ENCODE data around the gene KRTDAP. TPM values are rescaled to one million over a fixed set of nuclear protein-coding genes. Genes with fewer than 3 reads are reported as not detected.

The KRTDAP gene
- total RNA-seq, 2 donors from 2014 or later = not detected

- Mint-ChIP-seq H3K4me3 (no peak overlapping the region), H3K9me3 (no peaks in the 10 kb centered on the region), H3K27me3 (no peaks in the 10 kb centered on the region), H3K27ac (no peak overlapping the region), H3K4me1 (peaks cover 38% of the 10 kb centered on the region), H3K36me3 (ENCODE audit: low read depth) (no peaks in the 10 kb centered on the region)
- no peak for ATAC-seq (replicated peaks)
These were observed 30.7 kb downstream of the KRTDAP start for GRCh38 chr19:35459414-35460082.

GRCh38 chr19:35458731-35459391 lies 31.4 kb downstream of the KRTDAP start:
- no peaks in the 10 kb centered on the region for H3K36me3 Mint-ChIP-seq (ENCODE audit: low read depth)
- no peaks in the 10 kb centered on the region for H3K9me3 Mint-ChIP-seq
- H3K27ac Mint-ChIP-seq = no peak overlapping the region
- H3K27me3 Mint-ChIP-seq = no peaks in the 10 kb centered on the region
- no peak overlapping the region for H3K4me3 Mint-ChIP-seq
- H3K4me1 Mint-ChIP-seq = peaks cover 38% of the 10 kb centered on the region
- ATAC-seq (replicated peaks) = no peak

DNA sequence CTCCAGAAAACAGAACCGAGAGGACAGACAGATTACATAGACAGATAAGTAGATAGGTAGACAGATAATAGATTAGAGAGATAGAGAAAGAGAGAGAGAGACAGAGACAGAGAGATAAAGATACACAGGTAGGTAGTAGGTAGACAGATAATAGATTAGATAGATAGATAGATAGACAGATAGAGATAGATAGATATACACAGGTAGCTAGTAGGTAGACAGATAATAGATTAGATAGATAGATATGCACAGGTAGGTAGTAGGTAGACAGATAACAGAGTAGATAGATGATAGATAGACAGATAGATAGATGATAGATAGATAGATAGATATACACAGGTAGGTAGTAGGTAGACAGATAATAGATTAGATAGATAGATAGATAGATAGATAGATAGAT lies 32.1 kb downstream of the KRTDAP start:
- H3K4me1 Mint-ChIP-seq = peaks cover 40% of the 10 kb centered on the region
- H3K9me3 Mint-ChIP-seq = no peaks in the 10 kb centered on the region
- no peak overlapping the region for H3K27ac Mint-ChIP-seq
- ATAC-seq (replicated peaks) = no peak
- no peak overlapping the region for H3K4me3 Mint-ChIP-seq
- no peaks in the 10 kb centered on the region for H3K36me3 Mint-ChIP-seq (ENCODE audit: low read depth)
- H3K27me3 Mint-ChIP-seq = no peaks in the 10 kb centered on the region

DNA sequence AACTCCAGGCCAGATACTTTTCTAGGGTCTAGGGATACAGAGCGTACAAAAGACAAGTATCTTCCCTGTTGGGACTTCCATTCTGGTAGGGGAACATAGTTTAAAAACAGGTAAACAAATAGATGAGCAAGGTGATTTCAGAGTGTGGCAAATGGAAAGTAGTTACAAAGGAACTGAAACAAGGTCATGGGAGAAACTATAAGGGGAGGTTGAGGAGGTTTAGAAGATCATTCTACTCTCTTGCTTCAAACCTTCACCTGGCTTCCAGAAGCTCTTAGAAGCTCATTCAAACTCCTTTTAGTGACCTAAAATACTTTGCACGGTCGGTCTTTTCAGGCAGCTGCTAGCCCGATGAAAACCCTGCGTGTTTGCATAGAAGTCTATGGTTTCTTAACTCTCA lies 33.1 kb downstream of the KRTDAP start:
- Mint-ChIP-seq H3K27me3 (no peaks in the 10 kb centered on the region), H3K36me3 (ENCODE audit: low read depth) (no peaks in the 10 kb centered on the region), H3K4me3 (peak overlapping the region; percentile 11), H3K9me3 (no peaks in the 10 kb centered on the region), H3K27ac (peak overlapping the region; percentile 51), H3K4me1 (peaks cover 38% of the 10 kb centered on the region)
- ATAC-seq (replicated peaks) = peak; percentile 35

GRCh38 chr19:35455616-35456201 lies 34.6 kb downstream of the KRTDAP start:
- peaks cover 43% of the 10 kb centered on the region for H3K4me1 Mint-ChIP-seq
- no peaks in the 10 kb centered on the region for H3K27me3 Mint-ChIP-seq
- H3K36me3 Mint-ChIP-seq (ENCODE audit: low read depth) = no peaks in the 10 kb centered on the region
- H3K4me3 Mint-ChIP-seq = no peak overlapping the region
- no peak for ATAC-seq (replicated peaks)
- no peak overlapping the region for H3K27ac Mint-ChIP-seq
- no peaks in the 10 kb centered on the region for H3K9me3 Mint-ChIP-seq

DNA sequence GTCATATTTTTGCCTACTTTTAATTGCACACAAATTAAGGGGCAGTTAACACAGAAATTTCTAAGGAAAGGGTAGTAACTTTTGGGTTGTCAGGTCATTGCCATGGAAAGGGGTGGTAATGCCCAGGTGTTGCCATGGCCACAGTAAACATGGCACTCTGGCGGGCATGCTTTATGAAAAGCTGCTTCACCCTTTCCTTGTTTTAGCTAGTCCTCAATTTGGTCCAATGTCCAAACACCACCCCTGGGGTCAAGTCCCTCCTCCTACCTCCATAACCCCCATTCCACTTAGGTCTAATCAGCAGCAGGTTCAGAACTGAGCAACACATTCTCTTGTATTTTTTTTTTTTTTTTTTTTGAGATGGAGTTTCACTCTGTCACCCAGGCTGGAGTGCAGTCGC lies 35.6 kb downstream of the KRTDAP start:
- Mint-ChIP-seq H3K36me3 (ENCODE audit: low read depth) (no peaks in the 10 kb centered on the region), H3K4me3 (no peak overlapping the region), H3K27ac (no peak overlapping the region), H3K4me1 (peaks cover 47% of the 10 kb centered on the region), H3K9me3 (no peaks in the 10 kb centered on the region), H3K27me3 (no peaks in the 10 kb centered on the region)
- ATAC-seq (replicated peaks) = no peak

DNA sequence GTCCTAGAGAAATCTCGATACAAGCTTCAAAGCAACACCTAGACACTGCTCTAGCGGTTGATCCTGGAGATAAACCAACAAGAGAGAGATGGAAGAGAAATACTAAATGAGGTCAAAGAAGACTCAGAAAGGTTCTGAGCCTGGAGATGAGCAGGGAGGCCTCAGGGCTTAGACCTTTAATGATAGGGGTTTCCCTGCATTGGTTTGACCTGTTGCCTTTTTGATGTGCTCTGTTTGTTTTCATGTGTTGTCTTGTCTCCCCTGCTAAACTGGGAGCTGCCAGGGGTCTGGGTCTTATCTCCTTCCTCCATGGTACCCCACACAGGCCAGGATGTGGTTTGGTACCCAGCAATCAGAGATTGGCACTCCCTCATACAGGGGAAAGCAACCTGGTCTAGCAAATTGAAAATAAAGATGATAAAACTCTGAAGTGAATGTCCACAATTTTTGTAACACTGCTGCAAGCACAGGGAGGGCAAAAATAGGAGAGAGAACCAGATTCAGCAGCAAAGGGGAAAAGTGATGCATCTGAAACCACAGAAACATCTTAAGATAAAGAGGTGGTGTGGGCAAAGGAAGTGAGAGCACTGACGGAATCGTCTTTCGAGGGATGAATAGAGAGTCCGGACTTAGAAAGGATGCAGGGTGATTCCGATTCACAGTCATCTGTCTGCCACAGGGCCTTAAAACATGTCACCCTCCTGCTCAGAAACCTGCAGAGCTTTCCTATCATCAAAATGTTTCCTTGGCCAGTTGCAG lies 38.7 kb downstream of the KRTDAP start:
- Mint-ChIP-seq H3K36me3 (ENCODE audit: low read depth) (no peaks in the 10 kb centered on the region), H3K9me3 (no peaks in the 10 kb centered on the region), H3K27me3 (peaks cover 7% of the 10 kb centered on the region), H3K27ac (peak overlapping the region; percentile 76), H3K4me1 (peaks cover 37% of the 10 kb centered on the region), H3K4me3 (peak overlapping the region; percentile 51)
- peak; percentile 98 for ATAC-seq (replicated peaks)

DNA sequence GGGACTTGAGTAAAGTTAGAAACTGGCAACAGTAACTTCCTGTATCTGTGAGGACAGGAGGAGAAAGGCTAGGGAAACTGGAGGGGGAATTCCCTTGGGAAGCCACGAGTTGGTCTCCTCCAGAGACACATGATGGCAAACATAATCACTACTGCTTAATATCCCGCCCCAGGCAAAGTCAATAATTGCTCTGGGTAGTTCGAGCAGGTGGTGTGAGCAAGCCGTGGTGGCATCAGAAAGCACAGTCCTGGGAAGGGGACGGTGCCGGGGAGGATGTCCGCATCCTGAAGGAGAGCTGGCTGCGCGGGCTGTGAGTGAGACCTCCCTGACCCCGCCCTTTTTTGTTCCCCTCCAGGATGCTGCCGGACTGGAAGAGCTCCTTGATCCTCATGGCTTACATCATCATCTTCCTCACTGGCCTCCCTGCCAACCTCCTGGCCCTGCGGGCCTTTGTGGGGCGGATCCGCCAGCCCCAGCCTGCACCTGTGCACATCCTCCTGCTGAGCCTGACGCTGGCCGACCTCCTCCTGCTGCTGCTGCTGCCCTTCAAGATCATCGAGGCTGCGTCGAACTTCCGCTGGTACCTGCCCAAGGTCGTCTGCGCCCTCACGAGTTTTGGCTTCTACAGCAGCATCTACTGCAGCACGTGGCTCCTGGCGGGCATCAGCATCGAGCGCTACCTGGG lies 40.8 kb downstream of the KRTDAP start:
- no peaks in the 10 kb centered on the region for H3K36me3 Mint-ChIP-seq (ENCODE audit: low read depth)
- H3K27ac Mint-ChIP-seq = no peak overlapping the region
- no peak overlapping the region for H3K4me3 Mint-ChIP-seq
- H3K27me3 Mint-ChIP-seq = peaks cover 7% of the 10 kb centered on the region
- peaks cover 47% of the 10 kb centered on the region for H3K4me1 Mint-ChIP-seq
- no peak for ATAC-seq (replicated peaks)
- H3K9me3 Mint-ChIP-seq = no peaks in the 10 kb centered on the region

DNA sequence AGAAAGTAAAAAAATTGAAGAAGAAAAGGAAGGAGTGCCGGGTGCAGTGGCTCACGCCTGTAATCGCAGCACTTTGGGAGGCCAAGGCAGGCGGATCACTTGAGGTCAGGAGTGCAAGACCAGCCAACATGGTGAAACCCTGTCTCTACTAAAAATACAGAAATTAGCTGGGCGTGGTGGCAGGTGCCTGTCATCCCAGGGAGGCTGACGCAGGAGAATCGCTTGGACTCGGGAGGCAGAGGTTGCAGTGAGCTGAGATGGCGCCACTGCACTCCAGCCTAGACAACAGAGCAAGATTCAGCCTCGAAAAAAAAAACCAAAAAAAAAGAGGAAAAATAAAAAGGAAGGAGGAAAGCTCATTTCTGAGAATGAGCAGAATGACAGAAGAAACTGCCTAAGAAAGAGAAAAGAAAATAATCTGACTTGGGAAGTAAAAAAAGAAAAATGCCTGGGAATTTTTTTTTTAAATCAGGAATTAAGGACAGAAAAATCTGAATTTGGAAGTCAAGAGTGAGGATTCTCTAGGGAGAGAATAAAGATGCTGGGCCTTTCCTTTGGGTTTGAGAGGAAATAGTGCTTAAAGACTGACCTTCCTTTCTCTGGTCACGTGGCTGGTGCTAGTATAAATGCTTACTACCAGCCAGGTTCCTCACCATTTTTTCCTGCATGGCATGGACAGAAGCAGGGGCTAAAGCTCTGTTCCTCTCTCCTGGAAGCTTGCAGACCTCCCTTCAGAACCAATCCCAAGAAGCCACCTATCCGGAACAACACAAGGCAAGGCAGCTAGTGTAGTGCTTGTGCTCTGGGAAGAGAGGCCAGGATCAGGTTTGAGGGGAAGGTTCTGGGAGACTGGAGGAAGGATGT lies 42.4 kb downstream of the KRTDAP start, which contains the start of gene FFAR2:
TSS of gene FFAR2 (plus strand) at position 652 of the 864 bp plus-strand sequence. CDS start 1,458 bp downstream, outside the sequence.
- H3K36me3 Mint-ChIP-seq (ENCODE audit: low read depth) = no peaks in the 10 kb centered on the region
- H3K27me3 Mint-ChIP-seq = peaks cover 7% of the 10 kb centered on the region
- H3K27ac Mint-ChIP-seq = no peak within 1 kb of the TSS
- ATAC-seq (replicated peaks) = no peak
- H3K4me1 Mint-ChIP-seq = peaks cover 42% of the 10 kb centered on the region
- no peaks in the 10 kb centered on the region for H3K9me3 Mint-ChIP-seq
- H3K4me3 Mint-ChIP-seq = no peak within 1 kb of the TSS

- peak; percentile 87 for ATAC-seq (replicated peaks)
- Mint-ChIP-seq H3K27ac (peak overlapping the region; percentile 82), H3K4me1 (peaks cover 28% of the 10 kb centered on the region), H3K27me3 (peaks cover 7% of the 10 kb centered on the region), H3K4me3 (peak overlapping the region; percentile 40), H3K9me3 (no peaks in the 10 kb centered on the region), H3K36me3 (ENCODE audit: low read depth) (no peaks in the 10 kb centered on the region)
These were observed 44.3 kb downstream of the KRTDAP start for GRCh38 chr19:35445826-35446593.

DNA sequence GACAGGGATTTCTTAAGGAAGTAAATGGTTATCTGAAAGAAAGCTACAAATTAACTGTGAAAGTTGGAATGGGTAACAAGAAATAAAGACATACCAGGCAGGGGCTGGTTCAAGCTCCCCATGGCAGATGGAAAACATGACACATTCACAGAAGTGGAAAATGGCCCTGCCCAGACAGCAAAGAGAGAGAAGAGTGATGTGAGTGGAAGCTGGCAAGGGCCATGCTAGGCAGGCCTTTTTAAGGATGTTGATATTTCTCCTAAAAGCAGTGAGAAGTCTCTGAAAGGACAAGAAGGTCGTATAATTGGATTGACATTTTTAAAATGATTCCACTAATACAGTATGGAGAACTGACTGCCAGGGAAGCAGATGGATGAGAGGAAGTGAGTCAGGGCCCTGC lies 45.5 kb downstream of the KRTDAP start:
- no peaks in the 10 kb centered on the region for H3K36me3 Mint-ChIP-seq (ENCODE audit: low read depth)
- peaks cover 7% of the 10 kb centered on the region for H3K27me3 Mint-ChIP-seq
- no peak overlapping the region for H3K4me3 Mint-ChIP-seq
- H3K9me3 Mint-ChIP-seq = no peaks in the 10 kb centered on the region
- peaks cover 19% of the 10 kb centered on the region for H3K4me1 Mint-ChIP-seq
- no peak for ATAC-seq (replicated peaks)
- no peak overlapping the region for H3K27ac Mint-ChIP-seq

DNA sequence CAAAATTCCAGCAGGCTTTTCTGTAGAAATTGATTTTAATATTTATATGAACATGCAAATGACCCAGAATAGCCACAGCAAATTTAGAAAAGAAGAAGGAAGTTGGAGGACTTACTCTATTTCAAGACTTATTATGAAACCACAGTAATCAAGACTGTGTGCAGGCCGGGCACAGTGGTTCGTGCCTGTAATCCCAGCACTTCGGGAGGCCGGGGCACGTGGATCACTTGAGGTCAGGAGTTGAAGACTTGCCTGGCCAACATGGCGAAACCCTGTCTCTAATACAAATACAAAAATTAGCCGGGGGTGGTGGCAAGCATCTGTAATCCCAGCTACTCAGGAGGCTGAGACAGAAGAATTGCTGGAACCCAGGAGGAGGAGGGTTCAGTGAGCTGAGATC lies 48.2 kb downstream of the KRTDAP start:
- no peak overlapping the region for H3K27ac Mint-ChIP-seq
- H3K4me3 Mint-ChIP-seq = no peak overlapping the region
- H3K36me3 Mint-ChIP-seq (ENCODE audit: low read depth) = no peaks in the 10 kb centered on the region
- ATAC-seq (replicated peaks) = no peak
- no peaks in the 10 kb centered on the region for H3K27me3 Mint-ChIP-seq
- peaks cover 18% of the 10 kb centered on the region for H3K4me1 Mint-ChIP-seq
- H3K9me3 Mint-ChIP-seq = no peaks in the 10 kb centered on the region

DNA sequence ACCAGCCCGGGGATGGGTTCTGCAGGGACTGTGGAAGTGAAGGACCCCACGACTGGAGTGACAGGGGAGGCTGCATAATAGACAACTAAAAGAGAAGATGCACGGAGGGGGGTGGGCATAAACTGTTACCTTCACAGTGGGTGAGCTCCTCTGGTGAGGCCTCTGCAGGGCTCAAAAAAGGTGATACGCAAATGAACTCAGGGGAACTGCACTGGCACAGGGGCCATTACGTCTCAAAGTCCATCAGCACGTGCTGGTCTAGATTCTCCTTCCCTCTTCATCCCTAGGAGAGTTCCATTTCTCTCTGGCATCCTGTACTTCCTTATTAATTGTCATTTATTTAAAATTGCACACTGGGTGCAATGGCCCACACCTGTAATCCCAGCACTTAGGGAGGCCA lies 50.3 kb downstream of the KRTDAP start:
- ATAC-seq (replicated peaks) = no peak
- Mint-ChIP-seq H3K27ac (no peak overlapping the region), H3K4me1 (peaks cover 15% of the 10 kb centered on the region), H3K27me3 (no peaks in the 10 kb centered on the region), H3K9me3 (no peaks in the 10 kb centered on the region), H3K4me3 (no peak overlapping the region), H3K36me3 (ENCODE audit: low read depth) (no peaks in the 10 kb centered on the region)
